HG03575 (cell line): Measurements from ENCODE around the gene ISX.
"Not testable (repeated sequence)": the region's sequence is repeated elsewhere in the genome, so short reads cannot be mapped to it uniquely, and the experiment has no call there.

Experiments
- ATAC-seq: cut with Tn5 transposase; IDR thresholded peaks from one replicate; pipeline ENCODE4 v1.9.1; 2021; ENCODE audit not compliant: unreplicated experiment, insufficient number of reproducible peaks, low FRiP score; ENCODE audit errors: extremely low read depth

Gene ISX

DNA sequence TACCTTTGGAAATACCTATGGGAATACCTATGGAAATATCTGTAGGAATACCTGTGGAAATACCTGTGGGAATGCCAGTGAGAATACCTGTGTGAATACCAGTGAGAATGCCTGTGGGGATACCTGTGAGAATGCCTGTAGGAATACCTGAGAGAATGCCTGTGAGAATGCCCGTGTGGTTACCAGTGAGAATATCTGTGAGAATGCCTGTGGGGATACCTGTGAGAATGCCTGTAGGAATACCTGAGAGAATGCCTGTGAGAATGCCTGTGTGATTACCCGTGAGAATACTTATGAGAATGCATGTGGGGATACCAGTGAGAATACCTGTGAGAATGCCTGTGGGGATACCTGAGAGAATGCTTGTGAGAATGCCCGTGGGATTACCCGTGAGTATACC, 15.9 kb upstream of the ISX start:
- ATAC-seq: not testable (repeated sequence)

DNA sequence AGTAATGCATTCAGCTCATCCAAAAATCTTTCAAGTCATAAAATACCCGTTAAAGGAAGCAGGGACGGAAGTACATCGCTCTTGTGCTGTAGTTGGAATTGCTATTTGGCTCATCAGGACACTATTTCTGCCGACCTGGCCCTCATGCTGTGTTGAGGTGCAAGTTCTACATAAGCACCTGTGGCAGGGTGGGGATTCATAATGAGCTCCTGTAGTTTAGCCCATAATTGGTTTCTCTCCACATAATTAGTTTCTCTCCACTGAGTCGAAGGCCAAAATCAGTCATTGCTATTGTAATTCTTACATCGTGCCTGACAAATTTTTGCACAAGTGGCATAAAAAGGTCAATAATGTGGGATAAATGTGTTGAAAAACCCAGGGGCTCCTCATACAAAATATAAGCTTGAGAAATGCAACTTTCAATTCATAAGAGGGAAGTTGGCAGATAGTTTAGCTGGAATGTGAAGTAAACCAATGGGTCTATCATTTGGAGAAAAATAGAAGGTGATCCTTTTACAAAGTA, 14.9 kb upstream of the ISX start:
- ATAC-seq: no peak

DNA sequence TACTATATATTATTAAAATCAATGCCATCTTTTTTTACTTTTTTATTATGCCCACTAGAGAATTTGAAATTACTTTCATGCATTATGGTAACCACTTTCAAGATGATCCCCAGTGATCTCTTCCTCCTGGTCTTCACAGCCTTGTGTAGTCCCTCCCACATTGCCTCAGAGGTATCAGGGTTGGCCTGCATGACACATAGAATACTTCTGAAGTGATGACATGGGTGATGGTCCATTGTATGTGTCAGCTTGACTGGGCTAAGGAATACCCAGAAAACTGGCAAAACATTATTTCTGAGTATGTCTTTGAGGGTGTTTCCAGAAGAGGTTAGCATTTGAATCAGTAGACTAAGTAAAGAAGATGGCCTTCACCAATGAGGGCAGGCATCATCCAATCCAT, 14.2 kb upstream of the ISX start:
- ATAC-seq: no peak

DNA sequence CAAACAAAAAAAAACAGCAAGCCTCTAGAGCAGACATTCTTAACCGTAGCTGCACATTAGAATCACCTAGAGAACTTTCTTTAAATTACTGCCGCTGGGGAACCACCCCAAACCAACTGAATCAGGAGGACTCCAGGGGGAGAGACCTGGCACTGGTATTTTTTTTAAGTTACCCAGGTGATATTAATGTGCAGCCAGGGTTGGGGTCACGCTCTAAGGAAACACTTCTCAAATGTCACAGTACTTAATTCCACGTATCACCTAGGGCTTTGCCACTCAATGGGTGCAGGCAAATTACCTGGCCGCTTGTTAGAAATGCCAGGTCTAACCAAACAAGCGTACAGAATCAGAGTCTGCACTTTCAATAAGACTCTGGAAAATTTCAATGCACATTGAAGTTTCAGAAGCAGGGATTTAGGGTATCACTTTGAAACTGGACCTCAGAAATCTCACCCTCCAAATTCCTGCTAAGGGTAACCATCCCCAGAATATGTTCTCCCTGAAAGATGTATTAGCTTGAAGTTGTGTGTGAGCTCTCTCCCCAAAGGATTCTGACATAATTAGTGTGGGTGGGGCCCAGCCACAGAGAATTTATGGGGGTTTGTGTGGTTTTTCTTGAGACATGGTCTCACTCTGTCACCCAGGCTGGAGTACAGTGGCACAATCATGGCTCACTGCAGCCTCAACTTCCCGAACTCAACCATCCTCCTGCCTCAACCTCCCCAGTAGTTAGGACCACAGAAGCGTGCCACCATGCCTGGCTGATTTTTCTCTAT, 12.7 kb upstream of the ISX start:
- ATAC-seq: no peak

DNA sequence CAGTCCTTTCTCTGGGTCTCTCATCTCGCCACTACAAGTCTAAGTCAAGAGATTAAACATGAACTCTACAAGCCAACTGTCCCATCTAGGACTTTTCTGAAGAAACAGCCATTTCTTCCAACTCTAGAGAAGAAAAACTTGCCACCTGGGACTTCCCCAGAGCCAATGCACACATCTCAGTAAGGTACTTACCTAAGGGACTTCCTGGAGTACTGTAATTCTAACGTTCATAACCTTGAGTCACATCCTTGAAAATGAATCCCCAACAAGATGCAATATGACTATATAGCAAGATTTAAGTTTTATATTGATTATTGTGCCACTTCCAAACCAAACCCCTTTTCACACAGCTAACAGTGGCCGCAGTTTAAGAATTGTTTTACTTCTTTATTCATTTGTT, 11.9 kb upstream of the ISX start:
- no peak for ATAC-seq

DNA sequence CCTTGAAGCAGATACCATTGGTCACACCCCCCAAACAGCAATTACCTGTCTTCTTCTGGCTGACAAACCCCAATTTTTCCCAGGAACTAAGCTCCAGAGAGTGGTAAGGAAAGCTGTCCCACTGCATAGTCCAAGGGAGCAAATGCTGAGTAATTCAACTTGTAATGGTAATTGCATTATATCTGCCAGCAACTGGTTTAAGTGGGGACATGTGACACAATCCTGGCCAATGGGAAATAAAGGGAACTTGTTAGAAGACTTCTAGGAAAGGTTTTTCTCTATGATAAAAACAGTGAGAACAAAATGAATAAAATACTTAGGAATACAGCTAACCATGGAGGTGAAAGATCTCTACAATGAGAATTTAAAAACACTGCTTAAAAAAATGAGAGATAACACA, 9.5 kb upstream of the ISX start:
- no peak for ATAC-seq

DNA sequence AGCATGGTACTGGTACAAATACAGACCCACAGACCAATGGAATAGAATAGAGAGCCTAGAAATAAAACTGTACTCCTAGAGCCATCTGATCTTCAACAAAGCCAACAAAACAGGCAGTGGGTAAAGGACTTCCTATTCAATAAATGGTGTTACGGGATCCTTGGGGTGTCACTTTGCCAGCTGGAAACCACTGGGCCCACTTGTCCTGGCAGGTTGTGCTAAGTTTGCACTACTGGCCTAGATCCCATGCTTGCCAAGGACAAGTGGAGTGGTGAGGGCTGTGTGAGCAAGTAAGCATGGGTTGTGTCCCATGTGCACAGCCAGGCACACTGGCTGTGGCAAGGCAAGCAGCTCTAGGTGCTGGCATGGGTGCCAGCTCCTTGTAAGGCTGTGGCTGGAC, 8.8 kb upstream of the ISX start:
- ATAC-seq: no peak

DNA sequence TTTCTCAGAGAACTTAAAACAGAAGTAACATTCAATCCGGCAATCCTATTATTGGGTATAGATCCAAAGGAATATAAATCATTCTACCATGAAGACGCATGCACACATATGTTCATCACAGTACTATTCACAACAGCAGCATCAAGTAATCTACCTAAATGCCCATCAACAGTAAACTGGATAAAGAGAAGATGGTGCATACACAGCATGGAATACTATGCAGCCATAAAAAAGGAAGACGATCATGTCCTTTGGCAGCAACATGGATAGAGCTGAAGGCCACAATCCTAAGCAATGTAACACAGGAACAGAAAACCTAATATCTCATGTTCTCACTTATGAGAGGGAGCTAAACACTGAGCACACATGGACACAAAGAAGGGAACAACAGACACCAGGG, 6.3 kb upstream of the ISX start:
- no peak for ATAC-seq

DNA sequence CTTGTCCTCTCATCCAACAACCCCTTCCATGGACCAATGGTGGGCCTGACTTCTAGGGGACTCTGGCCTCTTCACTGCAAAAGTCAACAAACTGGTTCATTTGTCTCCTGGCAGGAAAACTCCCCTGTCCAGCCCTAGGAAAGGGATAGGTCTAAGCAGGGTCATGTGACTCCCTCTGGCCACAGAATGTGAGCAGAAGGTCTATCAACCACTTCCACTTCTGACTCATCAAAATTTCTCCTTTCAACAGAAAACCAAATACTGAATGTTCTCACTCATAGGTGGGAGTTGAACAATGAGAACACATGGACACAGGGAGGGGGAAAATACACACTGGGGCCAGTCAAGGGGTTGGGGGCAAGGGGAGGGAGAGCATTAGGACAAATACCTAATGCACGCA, 1.3 kb upstream of the ISX start:
- no peak for ATAC-seq

DNA sequence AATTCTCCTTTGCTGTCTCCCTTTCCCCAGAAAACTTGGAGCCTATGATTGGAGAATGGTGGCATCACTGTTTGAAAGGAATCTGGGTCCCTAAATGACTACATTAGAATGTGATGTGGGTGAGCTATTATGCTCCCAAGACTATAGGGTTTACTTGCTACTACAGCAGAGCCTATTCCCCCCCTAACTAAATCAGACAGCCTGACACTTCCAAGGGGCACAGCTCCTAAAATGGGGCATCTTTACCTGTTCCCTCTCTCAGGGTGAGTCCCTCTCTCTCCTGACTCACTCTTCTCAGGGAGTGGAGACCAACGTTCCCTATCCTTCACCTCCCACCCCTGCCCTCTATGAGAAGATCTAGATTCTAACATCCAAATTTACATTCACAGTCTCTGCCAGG, 775 bp upstream of the ISX start:
- ATAC-seq: no peak

DNA sequence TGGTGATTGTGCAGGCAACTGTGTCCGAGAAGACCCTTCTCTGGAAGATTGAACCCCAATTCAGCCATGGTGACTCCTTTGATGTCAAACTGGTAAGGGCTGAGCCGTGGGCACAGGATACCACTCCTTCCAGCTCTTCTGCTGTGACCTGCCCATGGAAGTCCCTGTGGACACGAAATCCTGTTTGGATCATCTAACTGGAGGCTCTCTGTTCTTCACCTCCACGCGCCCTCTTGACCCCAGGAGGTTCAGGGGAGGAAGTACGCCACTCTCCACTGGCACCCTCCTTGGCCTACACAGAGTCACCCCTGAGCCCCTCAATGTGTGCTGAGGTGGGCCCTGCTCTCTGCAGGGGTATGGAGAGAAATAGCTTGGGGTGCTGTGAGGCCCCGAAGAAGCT, 810 bp downstream of the ISX start:
- no peak for ATAC-seq

DNA sequence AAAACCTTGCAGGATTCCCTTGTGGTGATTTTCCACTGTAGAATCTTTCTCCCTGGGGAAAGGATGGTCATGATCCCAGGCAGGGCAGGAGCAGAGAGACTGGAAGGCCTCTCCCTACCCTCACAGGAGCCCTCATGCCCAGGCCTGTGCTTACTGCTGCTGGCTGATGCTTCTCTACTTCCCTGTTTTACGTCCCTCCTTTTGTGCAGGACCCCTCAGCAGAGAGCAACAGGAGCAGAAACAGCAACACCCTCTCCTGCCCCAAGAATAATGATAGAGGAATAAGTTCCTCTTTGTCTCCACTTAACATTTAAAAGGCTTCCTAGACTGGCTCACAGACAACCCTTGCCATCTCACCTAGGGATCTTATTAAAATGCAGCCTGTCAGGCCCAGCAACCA, 3.6 kb downstream of the ISX start:
- ATAC-seq: no peak

DNA sequence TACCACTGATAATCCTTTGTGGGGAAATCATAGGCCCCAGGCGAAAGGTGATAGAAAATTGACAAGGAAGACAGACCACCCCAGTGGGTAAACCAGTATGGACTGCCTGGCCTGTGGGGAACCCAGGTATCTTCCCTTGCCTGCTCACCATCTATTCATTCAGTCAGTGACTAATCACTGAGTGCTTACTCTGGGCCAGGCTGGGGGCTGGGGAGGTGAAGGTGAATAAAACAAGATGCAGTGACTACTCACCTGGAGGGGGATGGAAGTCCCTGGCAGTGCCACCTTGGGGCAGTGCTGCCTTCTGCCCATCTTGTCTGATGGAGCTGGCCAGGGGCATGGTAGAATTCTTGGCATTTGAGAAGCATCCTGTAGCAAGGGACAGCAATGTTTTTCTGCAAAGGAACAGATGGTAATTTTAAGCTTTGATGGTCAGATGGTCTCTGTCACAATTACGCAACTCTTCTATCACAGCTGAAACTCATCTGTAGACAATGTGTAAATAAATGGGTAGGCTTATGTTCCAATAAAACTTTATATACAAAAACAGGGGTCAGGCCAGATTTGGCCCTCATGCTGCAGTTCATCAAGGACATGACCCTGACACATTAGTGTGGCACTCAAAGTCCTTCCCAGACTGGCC, 4.6 kb downstream of the ISX start:
- ATAC-seq: no peak

DNA sequence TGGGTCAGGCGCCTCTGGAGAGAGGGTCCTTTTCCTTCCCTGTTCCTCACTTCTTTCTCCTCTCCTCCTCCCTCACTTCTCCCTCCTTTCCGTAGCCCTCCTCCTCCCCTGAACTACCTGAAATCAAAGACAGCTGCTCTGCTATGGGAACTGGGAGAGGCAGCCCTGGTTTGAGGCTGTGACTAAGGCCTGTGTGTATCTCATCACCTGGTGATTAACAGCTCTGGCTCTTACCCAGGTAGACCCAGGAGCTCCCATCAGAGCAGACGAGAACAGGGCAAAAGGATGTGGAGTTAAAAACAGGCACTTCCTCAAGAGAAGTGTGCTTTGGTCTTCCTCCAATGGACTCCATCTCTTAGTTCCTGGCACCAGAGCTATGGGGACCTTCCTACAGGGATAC, 5.8 kb downstream of the ISX start:
- no peak for ATAC-seq

DNA sequence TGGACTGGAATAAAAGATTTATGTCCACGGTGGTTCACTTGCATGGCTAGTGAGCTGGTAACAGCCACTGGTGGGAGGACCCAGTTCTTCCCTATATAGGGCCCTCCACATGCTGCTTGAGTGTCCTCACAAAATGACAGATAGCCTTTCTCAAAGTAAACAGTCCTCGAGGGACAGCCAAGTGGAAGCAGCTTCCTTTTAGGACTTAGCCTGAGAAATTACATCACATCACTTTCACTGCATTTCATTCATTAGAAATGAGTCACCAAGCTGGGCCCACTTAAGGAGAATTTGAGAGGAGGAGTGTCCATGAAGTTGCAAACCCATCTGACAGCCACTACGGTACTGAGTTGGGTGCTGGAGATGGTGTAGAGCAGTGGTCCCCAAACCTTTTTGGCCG, 7.0 kb downstream of the ISX start:
- ATAC-seq: no peak

DNA sequence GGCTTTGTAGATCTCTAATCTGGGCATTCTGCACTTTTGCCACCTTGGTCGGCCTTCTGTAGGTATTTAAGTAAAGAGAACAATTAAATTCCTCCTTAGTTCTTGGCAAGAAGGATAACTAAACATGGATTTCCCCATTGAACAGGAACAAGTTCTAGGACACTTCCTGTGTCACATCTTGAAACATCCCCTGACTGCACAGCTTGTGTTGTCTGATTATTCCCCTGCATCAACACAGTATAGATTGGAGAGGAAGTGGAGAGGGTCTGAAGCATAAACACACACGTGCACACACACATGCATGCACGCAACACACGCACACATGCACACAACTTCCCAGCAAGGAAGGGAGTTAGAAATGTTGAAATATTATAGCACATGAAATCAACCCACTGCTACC, 8.6 kb downstream of the ISX start:
- ATAC-seq: no peak

DNA sequence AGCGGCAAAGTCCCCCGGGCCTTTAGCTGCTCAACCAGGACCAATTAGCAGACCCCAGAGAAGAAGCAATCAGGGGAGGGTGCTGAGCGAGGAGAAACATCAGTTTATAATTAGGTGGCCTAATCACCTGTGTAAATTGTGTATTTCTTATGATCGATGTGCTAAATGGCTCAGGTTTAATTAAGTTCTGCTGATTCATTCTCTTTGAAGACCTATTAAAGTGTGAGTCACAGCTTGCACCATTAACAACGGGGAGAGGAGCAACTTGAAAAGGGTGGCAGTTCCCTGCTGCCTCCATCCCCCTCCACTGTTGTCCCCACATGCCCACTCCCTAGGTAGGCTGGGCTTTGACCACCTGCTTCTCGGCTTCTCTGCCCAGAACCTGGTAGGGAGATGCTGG, 10.7 kb downstream of the ISX start:
- ATAC-seq: no peak

DNA sequence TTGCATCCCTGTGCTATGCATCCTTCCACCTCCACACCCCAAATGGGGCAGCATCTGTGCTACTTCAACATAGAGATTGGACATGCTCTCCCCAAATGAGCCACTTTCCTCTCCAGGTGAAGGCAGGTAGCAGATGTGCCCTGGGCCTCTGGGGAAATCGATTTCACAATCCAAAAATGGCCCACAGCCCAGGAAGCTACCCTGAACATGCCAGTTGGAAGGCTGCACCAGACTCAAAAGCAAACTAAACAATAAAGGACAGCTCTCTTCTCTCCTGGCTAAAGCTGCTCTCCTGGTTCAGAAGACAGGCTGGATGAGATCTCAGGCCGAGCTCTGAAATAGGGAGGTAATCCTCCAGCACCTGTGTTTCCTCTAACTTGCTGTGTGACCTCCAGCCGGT, 19.7 kb downstream of the ISX start:
- no peak for ATAC-seq

DNA sequence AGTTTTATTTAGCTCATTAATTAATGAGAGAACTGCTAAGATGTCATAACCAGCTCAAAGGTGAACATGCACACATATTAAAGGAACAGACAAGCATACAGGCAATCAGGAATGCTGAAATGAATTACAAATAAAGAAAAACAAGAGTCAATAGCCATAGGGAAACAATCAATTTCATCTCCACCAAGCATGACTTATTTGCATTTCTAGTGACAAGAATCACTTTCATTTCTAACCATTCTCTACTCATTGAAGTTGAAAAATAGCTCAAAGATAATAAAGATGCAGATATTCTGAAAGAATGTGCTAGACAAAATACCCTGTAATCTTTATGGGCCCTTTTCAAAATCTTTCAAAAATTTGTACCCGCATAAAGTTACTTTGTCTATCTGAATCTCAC, 23.2 kb downstream of the ISX start:
- no peak for ATAC-seq

DNA sequence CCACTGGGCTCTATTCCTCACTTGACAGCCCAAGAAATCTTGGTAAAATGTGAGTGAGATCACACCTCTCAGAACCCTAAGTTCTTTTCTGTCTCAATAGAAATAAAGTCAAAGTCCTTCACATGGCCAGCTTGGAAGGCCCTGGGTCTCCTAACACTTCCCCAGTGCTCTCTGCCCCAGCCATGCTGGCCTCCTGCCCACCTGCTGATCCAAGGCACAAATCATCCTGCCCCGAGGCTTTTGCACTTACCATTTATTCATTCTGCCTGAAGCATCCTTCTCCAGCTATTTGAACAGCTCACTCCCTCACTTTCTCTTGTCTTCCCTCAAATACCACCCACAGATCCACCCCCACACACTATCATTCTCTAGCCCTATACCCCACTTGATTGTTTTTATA, 26.4 kb downstream of the ISX start:
- ATAC-seq: no peak

DNA sequence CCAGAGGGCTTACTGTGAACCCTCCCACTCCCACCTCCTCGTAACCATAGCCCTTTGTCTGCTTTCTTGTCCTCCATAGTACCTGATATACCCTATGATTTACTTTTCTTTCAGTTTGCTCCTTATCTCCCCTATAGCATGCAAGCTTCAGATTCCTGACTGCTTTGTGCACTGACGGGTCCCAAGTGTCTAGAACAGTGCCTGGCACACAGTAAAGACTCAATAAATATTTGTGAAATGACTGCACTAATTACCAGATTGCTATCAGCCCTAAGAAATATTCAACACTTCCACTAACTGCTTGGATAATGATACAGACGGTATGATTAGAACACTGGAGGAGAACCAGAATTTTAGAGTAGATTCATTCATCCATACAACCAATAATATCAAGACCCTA, 33.0 kb downstream of the ISX start:
- ATAC-seq: no peak
